ENCODE data around the gene TAF11L4.
"Not testable (repeated sequence)": the region's sequence is repeated elsewhere in the genome, so short reads cannot be mapped to it uniquely, and the experiment has no call there.

TAF11L4 gene

DNA sequence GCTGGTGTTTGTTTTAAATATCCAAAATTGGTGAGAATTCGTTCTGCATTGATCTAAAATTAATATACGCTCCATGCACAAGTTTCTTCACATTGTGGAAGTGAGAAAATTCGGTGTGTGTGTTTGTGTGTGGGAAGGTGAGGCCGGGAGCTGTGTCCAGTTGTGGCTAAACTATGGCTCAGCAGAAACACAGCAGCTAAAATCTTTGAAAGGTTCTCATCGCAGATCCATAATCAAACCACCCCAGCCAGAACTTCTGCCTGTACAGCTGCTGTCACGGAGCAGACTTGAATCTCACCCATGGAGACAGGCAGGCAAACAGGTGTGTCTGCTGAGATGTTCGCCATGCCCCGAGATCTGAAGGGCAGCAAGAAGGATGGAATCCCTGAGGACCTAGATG, 23.7 kb upstream of the TAF11L4 start, which contains the start of gene TAF11L2:
TSS of gene TAF11L2 (plus strand) at position 301 of the 400 bp plus-strand sequence.
- H3K4me1 ChIP-seq (ENCODE audit: control insufficient read depth, insufficient read depth, low read length); H3K27ac ChIP-seq (ENCODE audit: low read depth, low read length); H3K27me3 ChIP-seq (ENCODE audit: control insufficient read depth, insufficient read depth, low read length); H3K4me3 ChIP-seq (ENCODE audit: low read depth, low read length); H3K36me3 ChIP-seq (ENCODE audit: control insufficient read depth, insufficient read depth, low read length); H3K9me3 ChIP-seq (ENCODE audit: control insufficient read depth, insufficient read depth, low read depth, low read length); H3K9ac ChIP-seq (ENCODE audit: low read length): not testable (repeated sequence)

DNA sequence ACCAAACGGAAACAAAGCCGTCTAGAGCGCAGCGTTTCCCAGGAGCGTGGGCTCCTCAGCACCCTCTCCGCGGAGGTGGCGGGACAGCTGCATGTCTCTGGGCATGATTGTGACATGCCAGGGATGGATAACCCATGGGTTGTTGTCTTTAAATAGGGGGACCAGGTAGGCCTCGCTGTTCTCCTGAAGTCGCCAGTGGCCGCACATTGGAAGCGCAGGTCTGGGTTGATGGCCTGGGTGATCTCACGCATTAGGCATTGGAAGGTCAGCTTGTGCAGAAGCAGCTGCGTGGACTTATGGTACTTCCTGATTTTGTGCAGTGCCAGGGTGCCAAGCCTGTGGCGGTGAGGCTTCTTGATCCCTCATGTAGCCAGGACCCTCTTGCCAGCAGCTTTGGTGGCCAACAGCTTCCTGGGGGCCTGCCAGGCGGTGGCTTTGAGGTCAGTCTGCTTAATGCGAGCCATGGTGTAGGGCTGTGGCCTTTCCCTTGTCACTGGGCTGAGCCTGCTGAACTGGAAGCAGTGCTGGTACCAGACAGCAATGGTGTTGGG, 9.8 kb upstream of the TAF11L4 start:
- H3K27me3 ChIP-seq (ENCODE audit: control insufficient read depth, insufficient read depth, low read length) = no peaks in the 10 kb centered on the region
- no peaks in the 10 kb centered on the region for H3K4me1 ChIP-seq (ENCODE audit: control insufficient read depth, insufficient read depth, low read length)
- no peaks in the 10 kb centered on the region for H3K36me3 ChIP-seq (ENCODE audit: control insufficient read depth, insufficient read depth, low read length)
- H3K4me3 ChIP-seq (ENCODE audit: low read depth, low read length) = no peak overlapping the region
- no peak overlapping the region for H3K9ac ChIP-seq (ENCODE audit: low read length)
- no peaks in the 10 kb centered on the region for H3K9me3 ChIP-seq (ENCODE audit: control insufficient read depth, insufficient read depth, low read depth, low read length)
- no peak overlapping the region for H3K27ac ChIP-seq (ENCODE audit: low read depth, low read length)

DNA sequence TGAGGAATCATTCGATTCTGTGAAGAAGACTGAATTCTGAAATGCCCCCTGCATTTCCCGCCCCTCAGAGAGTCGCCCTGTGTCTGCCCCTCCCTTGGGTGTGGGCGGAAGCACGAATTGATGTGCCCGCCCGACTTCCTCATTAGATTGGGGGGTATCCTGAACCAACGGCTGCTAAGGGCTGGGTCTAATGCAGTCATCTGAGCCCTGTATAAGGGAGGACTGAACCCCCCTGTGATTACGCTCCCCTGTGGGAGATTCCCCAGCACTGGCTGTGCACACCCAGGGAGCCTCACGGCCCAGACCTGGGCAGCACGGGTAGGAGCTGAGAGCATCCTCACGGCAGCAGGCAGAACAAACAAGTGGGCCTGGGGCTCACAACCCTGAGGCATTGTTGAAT, 4.1 kb upstream of the TAF11L4 start:
- H3K4me1 ChIP-seq (ENCODE audit: control insufficient read depth, insufficient read depth, low read length) = not testable (repeated sequence)

DNA sequence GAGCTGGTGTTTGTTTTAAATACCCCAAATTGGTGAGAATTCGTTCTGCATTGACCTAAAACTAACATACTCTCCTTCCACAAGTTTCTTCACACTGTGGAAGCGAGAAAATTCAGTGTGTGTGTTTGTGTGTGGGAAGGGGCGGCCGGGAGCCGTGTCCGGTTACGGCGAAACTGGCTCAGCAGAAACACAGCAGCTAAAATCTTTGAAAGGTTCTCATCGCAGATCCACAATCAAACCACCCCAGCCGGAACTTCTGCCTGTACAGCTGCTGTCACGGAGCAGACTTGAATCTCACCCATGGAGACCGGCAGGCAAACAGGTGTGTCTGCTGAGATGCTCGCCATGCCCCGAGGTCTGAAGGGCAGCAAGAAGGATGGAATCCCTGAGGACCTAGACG, 3.5 kb upstream of the TAF11L4 start, which contains the start of gene TAF11L3:
TSS of gene TAF11L3 (plus strand) at position 301 of the 400 bp plus-strand sequence.
- not testable (repeated sequence) for H3K4me1 ChIP-seq (ENCODE audit: control insufficient read depth, insufficient read depth, low read length); H3K9ac ChIP-seq (ENCODE audit: low read length); H3K9me3 ChIP-seq (ENCODE audit: control insufficient read depth, insufficient read depth, low read depth, low read length); H3K27me3 ChIP-seq (ENCODE audit: control insufficient read depth, insufficient read depth, low read length); H3K27ac ChIP-seq (ENCODE audit: low read depth, low read length); H3K36me3 ChIP-seq (ENCODE audit: control insufficient read depth, insufficient read depth, low read length); H3K4me3 ChIP-seq (ENCODE audit: low read depth, low read length)

More for the DNA sequence above, 4.1 kb upstream of the TAF11L4 start:
- not testable (repeated sequence) for H3K9ac ChIP-seq (ENCODE audit: low read length); H3K4me3 ChIP-seq (ENCODE audit: low read depth, low read length); H3K27me3 ChIP-seq (ENCODE audit: control insufficient read depth, insufficient read depth, low read length); H3K27ac ChIP-seq (ENCODE audit: low read depth, low read length); H3K36me3 ChIP-seq (ENCODE audit: control insufficient read depth, insufficient read depth, low read length); H3K9me3 ChIP-seq (ENCODE audit: control insufficient read depth, insufficient read depth, low read depth, low read length)

DNA sequence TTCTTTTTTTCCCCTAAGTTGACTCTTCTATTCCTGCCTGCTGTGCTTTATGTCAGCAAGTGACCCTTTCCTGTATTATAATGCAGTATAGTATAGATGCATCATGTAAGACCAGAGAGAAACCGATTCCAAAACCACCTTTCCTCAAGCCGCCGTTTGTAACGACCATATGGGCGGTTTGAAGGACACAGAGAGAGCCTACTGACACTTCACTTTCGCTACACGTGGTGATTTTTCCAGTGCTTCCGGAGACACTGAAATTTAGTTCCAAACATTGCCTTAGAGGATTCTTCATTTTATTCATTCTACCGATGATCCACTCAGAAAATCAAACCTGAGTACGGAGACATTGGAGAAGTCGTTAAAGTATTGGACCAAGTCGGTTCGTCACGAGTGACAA, 2.1 kb upstream of the TAF11L4 start:
- not testable (repeated sequence) for H3K27ac ChIP-seq (ENCODE audit: low read depth, low read length); H3K9me3 ChIP-seq (ENCODE audit: control insufficient read depth, insufficient read depth, low read depth, low read length); H3K4me1 ChIP-seq (ENCODE audit: control insufficient read depth, insufficient read depth, low read length); H3K4me3 ChIP-seq (ENCODE audit: low read depth, low read length); H3K36me3 ChIP-seq (ENCODE audit: control insufficient read depth, insufficient read depth, low read length); H3K9ac ChIP-seq (ENCODE audit: low read length); H3K27me3 ChIP-seq (ENCODE audit: control insufficient read depth, insufficient read depth, low read length)

DNA sequence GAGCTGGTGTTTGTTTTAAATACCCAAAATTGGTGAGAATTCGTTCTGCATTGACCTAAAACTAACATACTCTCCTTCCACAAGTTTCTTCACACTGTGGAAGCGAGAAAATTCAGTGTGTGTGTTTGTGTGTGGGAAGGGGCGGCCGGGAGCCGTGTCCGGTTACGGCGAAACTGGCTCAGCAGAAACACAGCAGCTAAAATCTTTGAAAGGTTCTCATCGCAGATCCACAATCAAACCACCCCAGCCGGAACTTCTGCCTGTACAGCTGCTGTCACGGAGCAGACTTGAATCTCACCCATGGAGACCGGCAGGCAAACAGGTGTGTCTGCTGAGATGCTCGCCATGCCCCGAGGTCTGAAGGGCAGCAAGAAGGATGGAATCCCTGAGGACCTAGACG, 3.3 kb downstream of the TAF11L4 start, which contains the start of gene TAF11L5:
TSS of gene TAF11L5 (plus strand) at position 301 of the 400 bp plus-strand sequence.
- H3K4me1 ChIP-seq (ENCODE audit: control insufficient read depth, insufficient read depth, low read length); H3K9me3 ChIP-seq (ENCODE audit: control insufficient read depth, insufficient read depth, low read depth, low read length); H3K36me3 ChIP-seq (ENCODE audit: control insufficient read depth, insufficient read depth, low read length); H3K27ac ChIP-seq (ENCODE audit: low read depth, low read length); H3K4me3 ChIP-seq (ENCODE audit: low read depth, low read length); H3K9ac ChIP-seq (ENCODE audit: low read length); H3K27me3 ChIP-seq (ENCODE audit: control insufficient read depth, insufficient read depth, low read length): not testable (repeated sequence)

DNA sequence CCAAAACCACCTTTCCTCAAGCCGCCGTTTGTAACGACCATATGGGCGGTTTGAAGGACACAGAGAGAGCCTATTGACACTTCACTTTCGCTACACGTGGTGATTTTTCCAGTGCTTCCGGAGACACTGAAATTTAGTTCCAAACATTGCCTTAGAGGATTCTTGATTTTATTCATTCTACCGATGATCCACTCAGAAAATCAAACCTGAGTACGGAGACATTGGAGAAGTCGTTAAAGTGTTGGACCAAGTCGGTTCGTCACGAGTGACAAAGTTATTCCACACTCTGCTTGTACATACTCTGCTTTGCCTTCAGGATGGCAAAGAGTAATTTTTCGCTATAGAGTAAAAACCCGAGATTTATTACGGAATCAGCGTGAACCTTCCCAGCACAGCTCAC, 4.9 kb downstream of the TAF11L4 start:
- not testable (repeated sequence) for H3K27ac ChIP-seq (ENCODE audit: low read depth, low read length); H3K4me1 ChIP-seq (ENCODE audit: control insufficient read depth, insufficient read depth, low read length); H3K9me3 ChIP-seq (ENCODE audit: control insufficient read depth, insufficient read depth, low read depth, low read length); H3K27me3 ChIP-seq (ENCODE audit: control insufficient read depth, insufficient read depth, low read length); H3K36me3 ChIP-seq (ENCODE audit: control insufficient read depth, insufficient read depth, low read length); H3K4me3 ChIP-seq (ENCODE audit: low read depth, low read length); H3K9ac ChIP-seq (ENCODE audit: low read length)

DNA sequence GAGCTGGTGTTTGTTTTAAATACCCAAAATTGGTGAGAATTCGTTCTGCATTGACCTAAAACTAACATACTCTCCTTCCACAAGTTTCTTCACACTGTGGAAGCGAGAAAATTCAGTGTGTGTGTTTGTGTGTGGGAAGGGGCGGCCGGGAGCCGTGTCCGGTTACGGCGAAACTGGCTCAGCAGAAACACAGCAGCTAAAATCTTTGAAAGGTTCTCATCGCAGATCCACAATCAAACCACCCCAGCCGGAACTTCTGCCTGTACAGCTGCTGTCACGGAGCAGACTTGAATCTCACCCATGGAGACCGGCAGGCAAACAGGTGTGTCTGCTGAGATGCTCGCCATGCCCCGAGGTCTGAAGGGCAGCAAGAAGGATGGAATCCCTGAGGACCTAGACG, 6.8 kb downstream of the TAF11L4 start, which contains the start of gene TAF11L6:
TSS of gene TAF11L6 (plus strand) at position 301 of the 400 bp plus-strand sequence.
- not testable (repeated sequence) for H3K4me1 ChIP-seq (ENCODE audit: control insufficient read depth, insufficient read depth, low read length); H3K9ac ChIP-seq (ENCODE audit: low read length); H3K27me3 ChIP-seq (ENCODE audit: control insufficient read depth, insufficient read depth, low read length); H3K9me3 ChIP-seq (ENCODE audit: control insufficient read depth, insufficient read depth, low read depth, low read length); H3K4me3 ChIP-seq (ENCODE audit: low read depth, low read length); H3K27ac ChIP-seq (ENCODE audit: low read depth, low read length); H3K36me3 ChIP-seq (ENCODE audit: control insufficient read depth, insufficient read depth, low read length)
